GM12878 (cell line): Measurements from ENCODE around the gene CPNE4. TPM values are rescaled to one million over a fixed set of nuclear protein-coding genes. Genes with fewer than 3 reads are reported as not detected.

Experiments
- ATAC-seq: fragments of 200-7000 bp; cut with Tn5 transposase; 3 replicates; pipeline ENCODE4 v1.9.1; 2020; ENCODE audit warnings: mild to moderate bottlenecking, moderate library complexity
- BruUV-seq: library from RNA; stranded (reverse); fragments of 400-500 nt; replicated peaks from 2 replicates; lab custom pipeline; 2021; lab: Mats Ljungman, UMichigan
- CTCF ChIA-PET: fragments of 300-600 bp; sonication (Branson Sonifier 250); formaldehyde crosslinking; extraction: SDS; loops from one replicate; lab custom pipeline; 2021; ENCODE audit warnings: inconsistent platforms; lab: Yijun Ruan, JAX
- POLR2A ChIA-PET: fragments of 350-600 bp; formaldehyde crosslinking; extraction: SDS; loops from one replicate; lab custom pipeline; 2021; ENCODE audit warnings: inconsistent platforms; lab: Charles Lee
- RAD21 ChIA-PET: fragments of 300-600 bp; sonication (Branson Sonifier 250); formaldehyde crosslinking; loops from one replicate; lab custom pipeline; 2023; ENCODE audit warnings: antibody characterized with exemption; ENCODE audit not compliant: unreplicated experiment; lab: Charles Lee
- SMC1A ChIA-PET: fragments of 300-600 bp; sonication (Branson Sonifier 250); formaldehyde crosslinking; loops from one replicate; lab custom pipeline; 2023; ENCODE audit not compliant: unreplicated experiment, uncharacterized antibody; lab: Charles Lee
- DNase-seq: peaks from one replicate; pipeline ENCODE4 v3.0.0-alpha.2; 2011; ENCODE audit warnings: low read depth, low spot score
- FAIRE-seq: peaks from 3 replicates; lab custom pipeline; 2011; peaks lifted over from hg19 to GRCh38; lab: Jason Lieb, UNC
- H2AFZ ChIP-seq: 2 replicates; pipeline ENCODE4 v1.6.0; 2011; ENCODE audit warnings: low read depth, low read length, control low read depth; ENCODE audit not compliant: control insufficient read depth
- H3K27ac ChIP-seq: 2 replicates; pipeline ENCODE4 v1.5.1; 2011; ENCODE audit warnings: control low read depth; ENCODE audit not compliant: control insufficient read depth, insufficient read depth
- H3K27me3 ChIP-seq, 2 experiments: replicated peaks in 1 of 2; 2 replicates each; pipeline versions ENCODE4 v1.6.0 to v1.6.1; 2011; ENCODE audit warnings: low read length in 1 of 2; ENCODE audit not compliant: control insufficient read depth in 2 of 2, insufficient read depth in 2 of 2
- H3K36me3 ChIP-seq, 2 experiments: 2 replicates each; pipeline ENCODE4 v1.5.1; 2011; ENCODE audit warnings: low read length in 1 of 2; ENCODE audit not compliant: control insufficient read depth in 2 of 2, insufficient read depth in 2 of 2
- H3K4me1 ChIP-seq: 2 replicates; pipeline ENCODE4 v1.6.1; 2011; ENCODE audit warnings: mild to moderate bottlenecking, low read length, moderate library complexity, mixed read lengths; ENCODE audit not compliant: control insufficient read depth, insufficient read depth
- H3K4me2 ChIP-seq: 2 replicates; pipeline ENCODE4 v1.6.0; 2011; ENCODE audit warnings: control low read depth; ENCODE audit not compliant: control insufficient read depth, insufficient read depth
- H3K4me3 ChIP-seq: fragments of 200-600 bp; sonication (generic); 2 replicates; pipeline ENCODE4 v1.5.1; 2016
- H3K79me2 ChIP-seq: 2 replicates; pipeline ENCODE4 v1.6.0; 2011; ENCODE audit warnings: low read length; ENCODE audit not compliant: control insufficient read depth, insufficient read depth
- H3K9ac ChIP-seq: 2 replicates; pipeline ENCODE4 v1.8.0; 2011; ENCODE audit warnings: low read length, control low read depth, mixed read lengths; ENCODE audit not compliant: control insufficient read depth, insufficient read depth
- H3K9me3 ChIP-seq: replicated peaks from 3 replicates; pipeline ENCODE4 v1.5.1; 2011; ENCODE audit warnings: mild to moderate bottlenecking, low read length; ENCODE audit not compliant: control insufficient read depth, insufficient read depth
- H4K20me1 ChIP-seq: 2 replicates; pipeline ENCODE4 v1.6.0; 2011; ENCODE audit not compliant: control insufficient read depth, insufficient read depth
- BCL11A ChIP-seq: IDR thresholded peaks from 2 replicates; pipeline ENCODE4 v1.6.1; 2011; ENCODE audit warnings: low read depth, low read length
- BCL3 ChIP-seq: IDR thresholded peaks from 2 replicates; pipeline ENCODE4 v1.6.1; 2011; ENCODE audit warnings: borderline replicate concordance, low read depth, mild to moderate bottlenecking, moderate library complexity, low read length; ENCODE audit not compliant: insufficient read depth, poor library complexity, severe bottlenecking
- BCLAF1 ChIP-seq: fragments of 450-650 bp; IDR thresholded peaks from 2 replicates; pipeline ENCODE4 v1.6.1; 2017; ENCODE audit warnings: antibody characterized with exemption, mild to moderate bottlenecking, moderate library complexity
- ESRRA ChIP-seq: IDR thresholded peaks from 2 replicates; pipeline ENCODE4 v1.6.1; 2012; ENCODE audit warnings: mild to moderate bottlenecking, low read length, improper control_type of control experiment
- FOS ChIP-seq: IDR thresholded peaks from 3 replicates; pipeline ENCODE4 v1.6.1; 2011; ENCODE audit warnings: borderline replicate concordance; ENCODE audit not compliant: insufficient read length; ENCODE audit errors: extremely low read depth
- HDAC2 ChIP-seq: fragments of 200-600 bp; sonication (generic); IDR thresholded peaks from 2 replicates; pipeline ENCODE4 v1.6.1; 2017
- KDM1A ChIP-seq: fragments of 200-600 bp; sonication (generic); IDR thresholded peaks from 2 replicates; pipeline ENCODE4 v1.6.1; 2016; ENCODE audit warnings: borderline replicate concordance
- LARP7 ChIP-seq: fragments of 450-650 bp; IDR thresholded peaks from 2 replicates; pipeline ENCODE4 v1.6.1; 2017; ENCODE audit warnings: mild to moderate bottlenecking
- NFXL1 ChIP-seq: fragments of 450-650 bp; IDR thresholded peaks from 2 replicates; pipeline ENCODE4 v1.6.1; 2017; ENCODE audit warnings: antibody characterized with exemption, mild to moderate bottlenecking, borderline replicate concordance
- PAX5 ChIP-seq: IDR thresholded peaks from 2 replicates; pipeline ENCODE4 v1.6.1; 2011; ENCODE audit warnings: low read depth, low read length, borderline replicate concordance
- SKIL ChIP-seq: fragments of 450-650 bp; IDR thresholded peaks from 2 replicates; pipeline ENCODE4 v1.6.1; 2017; ENCODE audit warnings: mild to moderate bottlenecking, low read depth, inconsistent platforms; ENCODE audit not compliant: poor library complexity, severe bottlenecking
- SMAD1 ChIP-seq: fragments of 450-650 bp; IDR thresholded peaks from 2 replicates; pipeline ENCODE4 v1.6.1; 2018; ENCODE audit warnings: mild to moderate bottlenecking, low read depth; ENCODE audit not compliant: partially characterized antibody
- SMAD5 ChIP-seq: IDR thresholded peaks from 2 replicates; pipeline ENCODE4 v1.6.1; 2016; ENCODE audit warnings: antibody characterized with exemption, low read depth
- SREBF1 ChIP-seq: IDR thresholded peaks from 2 replicates; pipeline ENCODE4 v1.6.1; 2012; ENCODE audit warnings: mild to moderate bottlenecking, low read length
- SUPT20H ChIP-seq: IDR thresholded peaks from 2 replicates; pipeline ENCODE4 v1.6.1; 2011; ENCODE audit warnings: low read depth, mild to moderate bottlenecking, low read length, moderate library complexity, borderline replicate concordance; ENCODE audit not compliant: control insufficient read depth
- WRNIP1 ChIP-seq: IDR thresholded peaks from 2 replicates; pipeline ENCODE4 v1.6.1; 2011; ENCODE audit warnings: low read depth, low read length, improper control_type of control experiment, borderline replicate concordance
- WGBS: methylation state at CpG from one replicate; pipeline ENCODE4 v1.1.6; 2016; ENCODE audit warnings: low lambda C conversion rate; ENCODE audit not compliant: insufficient replicate concordance, insufficient coverage; ENCODE audit errors: missing lambda C conversion rate; 5-methylcytosine and 5-hydroxymethylcytosine counted together
- in situ Hi-C: fragments of 300-500 bp; cut with MboI; formaldehyde crosslinking; loops from 9 replicates; pipeline ENCODE4 v1.14.3; 2018; ENCODE audit warnings: mixed read lengths
- intact Hi-C: fragments of 100-400 bp; cut with micrococcal nuclease; formaldehyde crosslinking; loops from one replicate; pipeline ENCODE4 v1.14.2; 2022; ENCODE audit not compliant: unreplicated experiment
- polyA plus RNA-seq, 11 experiments: library from polyadenylated mRNA; depleted of rRNA in 4 of 11; unstranded in 6 of 11; stranded (reverse) in 5 of 11; fragments of >200 nt; fragmentation: Nextera tagmentation in 4 of 11; fragmentation: Illumina TruSeq in 1 of 11; extraction: Ambion mirVana in 4 of 11; extraction: Trizol in 1 of 11; gene quantifications; 1 replicate in 1 of 11; 2 replicates in 10 of 11; pipeline versions ENCODE4 v1.2.1 to v1.2.3, GENCODE V29; 2011 to 2016; ENCODE audit warnings: inconsistent platforms in 2 of 11, missing spikeins in 2 of 11, low read depth in 1 of 11
- total RNA-seq, 4 experiments: library from RNA; depleted of rRNA in 3 of 4; stranded (reverse); fragments of >200 nt in 3 of 4; fragmentation: Illumina TruSeq in 1 of 4; extraction: Trizol in 1 of 4; gene quantifications; 2 replicates each; pipeline versions ENCODE4 v1.2.1 to v1.2.3, GENCODE V29; 2013 to 2021

The CPNE4 gene
- total and polyA plus RNA-seq, 10 of the 15 experiments (the other 5 are each of a cell fraction or from before 2014, with no cell fraction given), result 0.17 to 1.9 (median 0.48) TPM; not detected in 1

GRCh38 chr3:131561511-131561910 lies 473.3 kb downstream of the CPNE4 start:
- Histone ChIP-seq H3K27me3 (no peaks in the 10 kb centered on the region), H4K20me1 (no peaks in the 10 kb centered on the region), H3K9ac (no peak overlapping the region), H3K4me2 (no peak overlapping the region), H3K9me3 (no peaks in the 10 kb centered on the region), H3K4me1 (peaks cover 5% of the 10 kb centered on the region; the same call in 1 of the 2 replicates), H3K36me3 (no peaks in the 10 kb centered on the region), H3K79me2 (no peaks in the 10 kb centered on the region), H3K4me3 (no peak overlapping the region), H2AFZ (no peak overlapping the region), H3K27ac (no peak overlapping the region)
- ChIA-PET POLR2A (no interaction called here), SMC1A (interaction anchor here (0.7 to 1.5 kb wide), 5 partner anchors 8 to 18 kb away, joined by 3 to 6 read pairs (median 3); no protein-coding TSS in a partner anchor), CTCF (interaction anchor here (0.7 to 5.0 kb wide), 3 partner anchors 8 to 468 kb away, joined by 3 to 29 read pairs (median 3); no protein-coding TSS in a partner anchor), RAD21 (interaction anchor here (0.8 kb wide), 1 partner anchor 12 kb away, joined by 3 read pairs; no protein-coding TSS in a partner anchor)
- in situ Hi-C loops (no loop called here), intact Hi-C loops (no loop called here)
- no peak for DNase-seq
- no peak for ATAC-seq
- BruUV-seq, result no TSS peak
- whole genome bisulfite sequencing, result 25% methylated on average over 2 of the region's 2 CpGs
- no peak for FAIRE-seq
- TF ChIP-seq BCL11A (no peak), NFXL1 (no peak), SREBF1 (no peak), SUPT20H (no peak), WRNIP1 (no peak), PAX5 (no peak), BCL3 (no peak), FOS (no peak), KDM1A (no peak), LARP7 (no peak), SKIL (no peak), BCLAF1 (no peak), SMAD1 (no peak), HDAC2 (no peak), ESRRA (no peak), SMAD5 (no peak)
